A673 (cell line): ENCODE measurements around the gene WWC1.

ENCODE experiments used
- CTCF ChIP-seq: fragments of 300-800, 200-600 bp; sonication (generic); conservative IDR thresholded peaks from 2 replicates; pipeline ENCODE4 v1.5.1; 2017; ENCODE audit warnings: low read depth, mild to moderate bottlenecking, antibody characterized with exemption, low read length, moderate library complexity, mixed read lengths
- EZH2 ChIP-seq: fragments of 200-600 bp; sonication (generic); IDR thresholded peaks from 2 replicates; pipeline ENCODE4 v1.6.1; 2017; ENCODE audit warnings: borderline replicate concordance, low read depth, mild to moderate bottlenecking, mixed read lengths, antibody characterized with exemption, low read length; ENCODE audit not compliant: poor library complexity, severe bottlenecking

GRCh38 chr5:168443950-168444700, 152.7 kb downstream of the WWC1 start:
- TF ChIP-seq EZH2 = no peak
- TF ChIP-seq CTCF = no peak
